SKM-1 treated with dmso at 0.1 percent for 144 hours (cell line): Measurements from ENCODE around the gene NANOS2.

Experiments
- DNase-seq: peaks from one replicate; lab custom pipeline; 2025; ENCODE audit not compliant: unreplicated experiment; lab: John Stamatoyannopoulos, UW

NANOS2 gene

GRCh38 chr19:45913874-45914830 lies at the start of gene NANOS2:
TSS of gene NANOS2 (minus strand) at chr19:45914778. CDS start at chr19:45914693, 85 bp downstream.
- no peak for DNase-seq

- DNase-seq, result no peak
Observed at GRCh38 chr19:45962021-45962420, 47.4 kb upstream of the NANOS2 start.

GRCh38 chr19:45960595-45961235 lies 46.1 kb upstream of the NANOS2 start:
- DNase-seq, result no peak

GRCh38 chr19:45959517-45960025 lies 45.0 kb upstream of the NANOS2 start:
- DNase-seq, result no peak

GRCh38 chr19:45958769-45959516 lies 44.4 kb upstream of the NANOS2 start:
- DNase-seq, result no peak

GRCh38 chr19:45958320-45958719 lies 43.7 kb upstream of the NANOS2 start:
- no peak for DNase-seq

- DNase-seq, result no peak
Observed at GRCh38 chr19:45955905-45956608, 41.5 kb upstream of the NANOS2 start.

GRCh38 chr19:45954156-45954555 lies 39.6 kb upstream of the NANOS2 start:
- no peak for DNase-seq

- no peak for DNase-seq
Observed at GRCh38 chr19:45953676-45954075, 39.1 kb upstream of the NANOS2 start.

GRCh38 chr19:45952686-45953505 lies 38.3 kb upstream of the NANOS2 start:
- no peak for DNase-seq

GRCh38 chr19:45952341-45952685 lies 37.7 kb upstream of the NANOS2 start:
- DNase-seq, result no peak

GRCh38 chr19:45947926-45948325 lies 33.3 kb upstream of the NANOS2 start:
- no peak for DNase-seq

GRCh38 chr19:45940515-45940805 lies 25.9 kb upstream of the NANOS2 start:
- no peak for DNase-seq

GRCh38 chr19:45939792-45940514 lies 25.4 kb upstream of the NANOS2 start:
- no peak for DNase-seq

GRCh38 chr19:45938733-45939319 lies 24.2 kb upstream of the NANOS2 start:
- no peak for DNase-seq

- DNase-seq, result no peak
Observed at GRCh38 chr19:45935267-45935666, 20.7 kb upstream of the NANOS2 start.

- no peak for DNase-seq
Observed at GRCh38 chr19:45934551-45935230, 20.1 kb upstream of the NANOS2 start.

- no peak for DNase-seq
Observed at GRCh38 chr19:45933759-45934158, 19.2 kb upstream of the NANOS2 start.

GRCh38 chr19:45931055-45931454 lies 16.5 kb upstream of the NANOS2 start:
- DNase-seq, result no peak
